SU-DHL-6 (cell line): Measurements from ENCODE around the gene SYT7.
"Not testable (repeated sequence)": the region's sequence is repeated elsewhere in the genome, so short reads cannot be mapped to it uniquely, and the experiment has no call there.

ENCODE experiments used
- H2AFZ ChIP-seq: fragments of 200-600 bp; sonication (generic); 2 replicates; pipeline ENCODE4 v1.6.1; 2014; ENCODE audit warnings: low read depth, mild to moderate bottlenecking, moderate library complexity, mixed read lengths, antibody characterized with exemption, low read length; ENCODE audit not compliant: severe bottlenecking
- H3F3A ChIP-seq: fragments of 200-600 bp; shearing (Covaris generic); 2 replicates; pipeline ENCODE4 v1.6.0; 2016; ENCODE audit warnings: antibody characterized with exemption, mild to moderate bottlenecking; ENCODE audit not compliant: insufficient read depth
- H3K27ac ChIP-seq: fragments of 200-600 bp; sonication (generic); 2 replicates; pipeline ENCODE4 v1.5.1; 2016; ENCODE audit warnings: low read depth, mild to moderate bottlenecking, low read length, moderate library complexity, mixed read lengths
- H3K27me3 ChIP-seq: fragments of 200-600 bp; sonication (generic), shearing (Covaris generic); 2 replicates; pipeline ENCODE4 v1.6.0; 2014; ENCODE audit warnings: mild to moderate bottlenecking, low read length
- H3K36me3 ChIP-seq: fragments of 200-600 bp; sonication (generic); 2 replicates; pipeline ENCODE4 v1.6.1; 2014; ENCODE audit warnings: mild to moderate bottlenecking, low read length, mixed read lengths
- H3K4me2 ChIP-seq: fragments of 300-600, 200-600 bp; shearing (Covaris generic), sonication (generic); 2 replicates; pipeline ENCODE4 v1.6.0; 2014; ENCODE audit warnings: low read length, low read depth, mild to moderate bottlenecking; ENCODE audit not compliant: poor library complexity, severe bottlenecking
- H3K4me3 ChIP-seq: fragments of 200-600 bp; sonication (generic); 2 replicates; pipeline ENCODE4 v1.5.1; 2014; ENCODE audit warnings: antibody characterized with exemption, low read length, mild to moderate bottlenecking, mixed read lengths; ENCODE audit not compliant: insufficient read depth, poor library complexity, severe bottlenecking
- H3K79me2 ChIP-seq: fragments of 200-600 bp; sonication (generic); 2 replicates; pipeline ENCODE4 v1.6.1; 2014; ENCODE audit warnings: mild to moderate bottlenecking, low read length, moderate library complexity; ENCODE audit not compliant: insufficient read depth
- H3K9ac ChIP-seq: fragments of 200-600 bp; sonication (generic); 2 replicates; pipeline ENCODE4 v1.7.0; 2014; ENCODE audit warnings: mild to moderate bottlenecking, low read length
- H3K9me2 ChIP-seq: fragments of 200-600 bp; sonication (generic); replicated peaks from 2 replicates; pipeline ENCODE4 v1.6.1; 2014; ENCODE audit warnings: low read length; ENCODE audit not compliant: insufficient read depth
- H3K9me3 ChIP-seq: fragments of 200-600 bp; sonication (generic); 2 replicates; pipeline ENCODE4 v1.6.1; 2014; ENCODE audit warnings: low read length, mixed read lengths; ENCODE audit not compliant: insufficient read depth
- H4K20me1 ChIP-seq: fragments of 200-600 bp; sonication (generic); 2 replicates; pipeline ENCODE4 v1.6.1; 2014; ENCODE audit warnings: low read depth, mild to moderate bottlenecking, antibody characterized with exemption, low read length, moderate library complexity, mixed read lengths
- CTCF ChIP-seq: fragments of 200-600 bp; sonication (generic); IDR thresholded peaks from one replicate; pipeline ENCODE4 v1.5.1; 2017; ENCODE audit warnings: antibody characterized with exemption, mild to moderate bottlenecking, low read length, moderate library complexity; ENCODE audit not compliant: insufficient read depth, poor library complexity, severe bottlenecking
- EZH2phosphoT487 ChIP-seq: fragments of 200-600 bp; sonication (generic), shearing (Covaris generic); conservative IDR thresholded peaks from 2 replicates; pipeline ENCODE4 v1.6.1; 2018; ENCODE audit warnings: mild to moderate bottlenecking, antibody characterized with exemption, low read length, moderate library complexity, mixed read lengths

SYT7 gene

GRCh38 chr11:61480994-61481335 is 99.9 kb downstream of the SYT7 start:
- Histone ChIP-seq H3K27me3 (no peaks in the 10 kb centered on the region), H3K9ac (no peak overlapping the region), H3K79me2 (no peaks in the 10 kb centered on the region), H3K4me3 (no peak overlapping the region), H3K36me3 (no peaks in the 10 kb centered on the region), H3K27ac (no peak overlapping the region), H3K4me2 (no peak overlapping the region), H3F3A (no peaks in the 10 kb centered on the region), H4K20me1 (no peaks in the 10 kb centered on the region), H3K9me2 (no peaks in the 10 kb centered on the region), H2AFZ (no peak overlapping the region), H3K9me3 (no peaks in the 10 kb centered on the region)
- TF ChIP-seq EZH2phosphoT487 = no peak
- TF ChIP-seq CTCF = no peak

- no peak for TF ChIP-seq CTCF
- H3K9ac ChIP-seq = no peak overlapping the region
Observed at GRCh38 chr11:61480261-61480993, 100.4 kb downstream of the SYT7 start.

GRCh38 chr11:61479360-61480058 is 101.4 kb downstream of the SYT7 start:
- not testable (repeated sequence) for H3K9me3 ChIP-seq, H3K27ac ChIP-seq, H3K36me3 ChIP-seq, H4K20me1 ChIP-seq, H3K4me2 ChIP-seq, H3K27me3 ChIP-seq, H3F3A ChIP-seq, H2AFZ ChIP-seq, H3K9me2 ChIP-seq, H3K4me3 ChIP-seq, H3K9ac ChIP-seq, H3K79me2 ChIP-seq

More at GRCh38 chr11:61480261-61480993, 100.4 kb downstream of the SYT7 start:
- Histone ChIP-seq H2AFZ (no peak overlapping the region), H3K36me3 (no peaks in the 10 kb centered on the region), H3F3A (no peaks in the 10 kb centered on the region), H3K9me2 (no peaks in the 10 kb centered on the region), H3K27me3 (no peaks in the 10 kb centered on the region), H3K4me2 (no peak overlapping the region), H4K20me1 (no peaks in the 10 kb centered on the region), H3K79me2 (no peaks in the 10 kb centered on the region), H3K4me3 (no peak overlapping the region), H3K27ac (no peak overlapping the region), H3K9me3 (no peaks in the 10 kb centered on the region)

GRCh38 chr11:61477727-61478148 is 103.1 kb downstream of the SYT7 start:
- TF ChIP-seq EZH2phosphoT487 (no peak), CTCF (peak; percentile 89)
- no peaks in the 10 kb centered on the region for H3K9me2 ChIP-seq
- H3K27me3 ChIP-seq = no peaks in the 10 kb centered on the region
- H3K9me3 ChIP-seq = no peaks in the 10 kb centered on the region
- no peak overlapping the region for H2AFZ ChIP-seq
- H3K4me2 ChIP-seq = no peak overlapping the region
- H3K79me2 ChIP-seq = no peaks in the 10 kb centered on the region
- no peaks in the 10 kb centered on the region for H3F3A ChIP-seq
- no peaks in the 10 kb centered on the region for H4K20me1 ChIP-seq
- no peak overlapping the region for H3K27ac ChIP-seq
- no peak overlapping the region for H3K9ac ChIP-seq
- no peak overlapping the region for H3K4me3 ChIP-seq
- H3K36me3 ChIP-seq = no peaks in the 10 kb centered on the region
